H9 (cell line): Measurements from ENCODE around the gene PLD1. TPM values are rescaled to one million over a fixed set of nuclear protein-coding genes. Genes with fewer than 3 reads are reported as not detected.

Source experiments
- DNase-seq: peaks from one replicate; pipeline ENCODE4 v3.0.0-alpha.2; 2017
- H2AFZ ChIP-seq: one replicate; pipeline ENCODE4 v1.6.1; 2013; ENCODE audit warnings: mild to moderate bottlenecking, low read length, control low read depth, moderate library complexity
- H2AK5ac ChIP-seq: 2 replicates; pipeline ENCODE4 v1.6.1; 2013; ENCODE audit warnings: low read length, control low read depth, mixed read lengths; ENCODE audit not compliant: insufficient read length
- H2BK120ac ChIP-seq: one replicate; pipeline ENCODE4 v1.6.1; 2013; ENCODE audit warnings: low read depth, mild to moderate bottlenecking, low read length, control low read depth, inconsistent platforms; ENCODE audit not compliant: poor library complexity, severe bottlenecking
- H2BK12ac ChIP-seq: 2 replicates; pipeline ENCODE4 v1.6.1; 2013; ENCODE audit warnings: low read length, control low read depth, mixed read lengths, low read depth; ENCODE audit not compliant: insufficient read length
- H2BK15ac ChIP-seq: 2 replicates; pipeline ENCODE4 v1.6.1; 2013; ENCODE audit warnings: low read depth, low read length, control low read depth
- H2BK20ac ChIP-seq: one replicate; pipeline ENCODE4 v1.6.1; 2013; ENCODE audit warnings: low read depth, mild to moderate bottlenecking, low read length, control low read depth, inconsistent platforms; ENCODE audit not compliant: poor library complexity, severe bottlenecking
- H2BK5ac ChIP-seq: 2 replicates; pipeline ENCODE4 v1.6.1; 2013; ENCODE audit warnings: low read length, control low read depth, mixed read lengths; ENCODE audit not compliant: insufficient read length
- H3K14ac ChIP-seq: 2 replicates; pipeline ENCODE4 v1.6.1; 2013; ENCODE audit warnings: low read length, control low read depth; ENCODE audit not compliant: insufficient read depth
- H3K18ac ChIP-seq: 2 replicates; pipeline ENCODE4 v1.6.1; 2013; ENCODE audit warnings: low read depth, mild to moderate bottlenecking, mixed read lengths, low read length, control low read depth; ENCODE audit not compliant: insufficient read length
- H3K23ac ChIP-seq: 2 replicates; pipeline ENCODE4 v1.6.1; 2013; ENCODE audit warnings: low read length, control low read depth, mixed read lengths, low read depth; ENCODE audit not compliant: insufficient read length
- H3K23me2 ChIP-seq: 2 replicates; pipeline ENCODE4 v1.6.1; 2013; ENCODE audit warnings: low read depth, mild to moderate bottlenecking, mixed read lengths, low read length, control low read depth; ENCODE audit not compliant: insufficient read length, poor library complexity, severe bottlenecking
- H3K27ac ChIP-seq: 2 replicates; pipeline ENCODE4 v1.5.1; 2013; ENCODE audit warnings: low read length, control low read depth, mixed read lengths, low read depth; ENCODE audit not compliant: insufficient read length
- H3K27me3 ChIP-seq: 2 replicates; pipeline ENCODE4 v1.6.1; 2013; ENCODE audit warnings: low read length, control low read depth, inconsistent platforms; ENCODE audit not compliant: insufficient read depth
- H3K4ac ChIP-seq: 2 replicates; pipeline ENCODE4 v1.6.1; 2013; ENCODE audit warnings: low read depth, mild to moderate bottlenecking, control low read depth, inconsistent platforms, low read length, moderate library complexity
- H3K4me1 ChIP-seq: 2 replicates; pipeline ENCODE4 v1.6.1; 2013; ENCODE audit warnings: low read length, control low read depth, inconsistent platforms; ENCODE audit not compliant: insufficient read depth
- H3K4me2 ChIP-seq: 2 replicates; pipeline ENCODE4 v1.6.1; 2013; ENCODE audit warnings: low read length, control low read depth, mixed read lengths; ENCODE audit not compliant: insufficient read length, insufficient read depth
- H3K56ac ChIP-seq: 2 replicates; pipeline ENCODE4 v1.6.1; 2013; ENCODE audit warnings: low read depth, mild to moderate bottlenecking, mixed read lengths, low read length, control low read depth; ENCODE audit not compliant: insufficient read length
- H3K79me1 ChIP-seq: 2 replicates; pipeline ENCODE4 v1.6.1; 2013; ENCODE audit warnings: low read depth, mild to moderate bottlenecking, moderate library complexity, low read length, control low read depth, inconsistent platforms; ENCODE audit not compliant: insufficient read depth, poor library complexity, severe bottlenecking
- H3K79me2 ChIP-seq: 2 replicates; pipeline ENCODE4 v1.6.1; 2013; ENCODE audit warnings: low read length, control low read depth, inconsistent platforms; ENCODE audit not compliant: insufficient read depth
- H3K9ac ChIP-seq: 2 replicates; pipeline ENCODE4 v1.6.1; 2013; ENCODE audit warnings: low read length, control low read depth, mixed read lengths; ENCODE audit not compliant: insufficient read length; ENCODE audit errors: extremely low read depth
- H3K9me3 ChIP-seq: one replicate; pipeline ENCODE4 v1.6.1; 2013; ENCODE audit warnings: low read depth, low read length, inconsistent platforms; ENCODE audit not compliant: control insufficient read depth
- H3T11ph ChIP-seq: one replicate; pipeline ENCODE4 v1.6.1; 2013; ENCODE audit warnings: mild to moderate bottlenecking, low read length, control low read depth, inconsistent platforms
- H4K20me1 ChIP-seq: one replicate; pipeline ENCODE4 v1.6.1; 2013; ENCODE audit not compliant: control insufficient read depth, insufficient read length, insufficient read depth
- H4K5ac ChIP-seq: 2 replicates; pipeline ENCODE4 v1.6.1; 2013; ENCODE audit warnings: low read depth, mild to moderate bottlenecking, mixed read lengths, low read length, control low read depth; ENCODE audit not compliant: insufficient read length
- H4K8ac ChIP-seq: replicated peaks from 2 replicates; pipeline ENCODE4 v1.6.1; 2013; ENCODE audit warnings: low read length, control low read depth, mixed read lengths, low read depth; ENCODE audit not compliant: insufficient read length
- H4K91ac ChIP-seq: 2 replicates; pipeline ENCODE4 v1.6.1; 2013; ENCODE audit warnings: low read depth, mild to moderate bottlenecking, moderate library complexity, mixed read lengths, low read length, control low read depth; ENCODE audit not compliant: insufficient read length
- H3K27ac Mint-ChIP-seq, 3 experiments: 2 replicates in 2 of 3; 3 replicates in 1 of 3; pipeline ENCODE4 v1.8.0; 2020 to 2021; ENCODE audit warnings: mixed read lengths in 3 of 3, mild to moderate bottlenecking in 1 of 3, moderate library complexity in 1 of 3
- H3K27me3 Mint-ChIP-seq: 2 replicates; pipeline ENCODE4 v1.8.0; 2021; ENCODE audit warnings: low read depth, mild to moderate bottlenecking, moderate library complexity, mixed read lengths
- H3K36me3 Mint-ChIP-seq, 3 experiments: 2 replicates in 2 of 3; 3 replicates in 1 of 3; pipeline ENCODE4 v1.8.0; 2020 to 2021; ENCODE audit warnings: low read depth in 3 of 3, mixed read lengths in 3 of 3; ENCODE audit not compliant: insufficient read depth in 1 of 3
- H3K4me1 Mint-ChIP-seq, 2 experiments: 2 replicates each; pipeline ENCODE4 v1.8.0; 2020; ENCODE audit warnings: mixed read lengths in 2 of 2
- H3K4me3 Mint-ChIP-seq, 2 experiments: 2 replicates in 1 of 2; 3 replicates in 1 of 2; pipeline ENCODE4 v1.8.0; 2020 to 2021; ENCODE audit warnings: mild to moderate bottlenecking in 2 of 2, mixed read lengths in 2 of 2, moderate library complexity in 1 of 2
- H3K9me3 Mint-ChIP-seq, 2 experiments: 2 replicates in 1 of 2; 3 replicates in 1 of 2; pipeline ENCODE4 v1.8.0; 2020; ENCODE audit warnings: mild to moderate bottlenecking in 2 of 2, mixed read lengths in 2 of 2, moderate library complexity in 1 of 2
- WGBS: extraction: QIAGEN DNeasy Blood & Tissue Kit; methylation state at CpG from one replicate; pipeline ENCODE4 v1.1.7; 2013; ENCODE audit warnings: missing lambda C conversion rate, low lambda C conversion rate, mixed read lengths; ENCODE audit not compliant: insufficient read length; ENCODE audit errors: extremely low coverage; 5-methylcytosine and 5-hydroxymethylcytosine counted together
- total RNA-seq: library from RNA; stranded (reverse); gene quantifications from 2 replicates; pipeline ENCODE4 v1.2.1, GENCODE V29; 2021
- TF ChIP-seq, protein P1 (sequence below): fragments of 200-600 bp; sonication (generic); conservative IDR thresholded peaks from 3 replicates; pipeline ENCODE4 v1.8.0; 2021; ENCODE audit warnings: antibody characterized with exemption, mild to moderate bottlenecking

The PLD1 gene
- total RNA-seq, 1 experiment from 2014 or later = 1.8 TPM

DNA sequence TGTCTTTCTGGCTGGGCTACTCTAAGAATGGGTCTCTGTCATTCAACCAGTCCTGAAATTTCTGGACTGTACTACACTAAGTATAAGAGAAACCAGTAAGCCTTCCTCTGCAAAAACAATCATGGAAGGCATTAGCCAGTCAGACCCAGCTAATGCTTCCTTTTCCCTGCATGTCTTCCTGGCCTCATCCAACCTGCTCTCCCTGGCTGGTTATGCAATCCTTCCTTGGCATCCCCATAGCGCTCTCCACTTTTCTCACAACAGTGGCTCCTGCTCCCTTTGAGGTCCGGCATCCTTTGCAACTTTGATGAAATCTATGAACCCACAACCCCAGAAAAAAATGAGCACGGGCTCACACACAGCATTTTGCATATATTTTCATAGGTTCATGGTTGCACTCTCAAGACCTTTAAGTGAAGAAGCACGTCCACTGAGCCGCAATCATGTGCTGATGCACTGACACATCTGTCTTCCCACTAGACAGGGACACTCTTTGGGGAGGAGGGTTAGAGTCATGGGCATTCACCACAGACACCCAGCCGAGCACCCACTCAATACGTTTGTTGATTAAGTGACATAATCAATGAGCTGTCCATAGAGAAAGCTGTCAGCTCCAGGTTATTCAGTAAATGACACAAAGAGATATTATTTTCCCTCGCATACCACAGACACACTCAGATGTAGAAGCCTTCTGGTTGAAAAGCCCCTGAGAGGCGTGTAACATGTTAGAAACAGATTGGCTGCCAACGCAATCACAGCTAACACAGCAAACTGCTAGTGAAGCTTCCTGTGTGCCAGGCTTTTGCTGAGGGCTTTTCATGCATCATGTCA lies 66.7 kb downstream of the PLD1 start:
- Histone ChIP-seq H3K4ac (no peak overlapping the region), H3T11ph (no peak overlapping the region), H2AFZ (no peak overlapping the region), H4K91ac (no peak overlapping the region), H3K56ac (no peak overlapping the region), H4K8ac (no peak overlapping the region), H2BK12ac (no peak overlapping the region), H3K27me3 (no peaks in the 10 kb centered on the region), H3K9me3 (peaks cover 12% of the 10 kb centered on the region), H3K4me1 (peaks cover 5% of the 10 kb centered on the region), H3K27ac (no peak overlapping the region), H3K79me1 (no peaks in the 10 kb centered on the region), H3K14ac (no peak overlapping the region), H3K9ac (no peak overlapping the region), H4K5ac (no peak overlapping the region), H2BK5ac (no peak overlapping the region), H3K18ac (no peak overlapping the region), H3K79me2 (no peaks in the 10 kb centered on the region), H3K23ac (no peak overlapping the region), H3K4me2 (no peak overlapping the region), H3K23me2 (no peaks in the 10 kb centered on the region), H2BK15ac (no peak overlapping the region), H2AK5ac (no peak overlapping the region), H2BK120ac (no peak overlapping the region), H4K20me1 (no peaks in the 10 kb centered on the region), H2BK20ac (no peak overlapping the region)
- peaks cover 8 to 13% of the 10 kb centered on the region in 2 experiments for H3K4me1 Mint-ChIP-seq
- H3K4me3 Mint-ChIP-seq = no peak overlapping the region
- peaks cover 16 to 19% of the 10 kb centered on the region in 2 experiments for H3K9me3 Mint-ChIP-seq
- peaks cover 4 to 9% (median 7%) of the 10 kb centered on the region in 3 experiments; a peak in 6 of 7 replicates for H3K36me3 Mint-ChIP-seq
- no peaks in the 10 kb centered on the region for H3K27me3 Mint-ChIP-seq
- DNase-seq = no peak
- WGBS = no CpG with 5 or more reads among the region's 10 CpGs
- no peak overlapping the region; a peak in 1 of 7 replicates for H3K27ac Mint-ChIP-seq
- TF ChIP-seq, protein P1, sequence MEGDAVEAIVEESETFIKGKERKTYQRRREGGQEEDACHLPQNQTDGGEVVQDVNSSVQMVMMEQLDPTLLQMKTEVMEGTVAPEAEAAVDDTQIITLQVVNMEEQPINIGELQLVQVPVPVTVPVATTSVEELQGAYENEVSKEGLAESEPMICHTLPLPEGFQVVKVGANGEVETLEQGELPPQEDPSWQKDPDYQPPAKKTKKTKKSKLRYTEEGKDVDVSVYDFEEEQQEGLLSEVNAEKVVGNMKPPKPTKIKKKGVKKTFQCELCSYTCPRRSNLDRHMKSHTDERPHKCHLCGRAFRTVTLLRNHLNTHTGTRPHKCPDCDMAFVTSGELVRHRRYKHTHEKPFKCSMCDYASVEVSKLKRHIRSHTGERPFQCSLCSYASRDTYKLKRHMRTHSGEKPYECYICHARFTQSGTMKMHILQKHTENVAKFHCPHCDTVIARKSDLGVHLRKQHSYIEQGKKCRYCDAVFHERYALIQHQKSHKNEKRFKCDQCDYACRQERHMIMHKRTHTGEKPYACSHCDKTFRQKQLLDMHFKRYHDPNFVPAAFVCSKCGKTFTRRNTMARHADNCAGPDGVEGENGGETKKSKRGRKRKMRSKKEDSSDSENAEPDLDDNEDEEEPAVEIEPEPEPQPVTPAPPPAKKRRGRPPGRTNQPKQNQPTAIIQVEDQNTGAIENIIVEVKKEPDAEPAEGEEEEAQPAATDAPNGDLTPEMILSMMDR = no peak
